GM12878 (cell line): Measurements from ENCODE around the gene ANXA9. TPM values are rescaled to one million over a fixed set of nuclear protein-coding genes. Genes with fewer than 3 reads are reported as not detected.

Experiments
- ATAC-seq: fragments of 200-7000 bp; cut with Tn5 transposase; 3 replicates; pipeline ENCODE4 v1.9.1; 2020; ENCODE audit warnings: mild to moderate bottlenecking, moderate library complexity
- BruUV-seq: library from RNA; stranded (reverse); fragments of 400-500 nt; replicated peaks from 2 replicates; lab custom pipeline; 2021; lab: Mats Ljungman, UMichigan
- CTCF ChIA-PET: fragments of 300-600 bp; sonication (Branson Sonifier 250); formaldehyde crosslinking; extraction: SDS; loops from one replicate; lab custom pipeline; 2021; ENCODE audit warnings: inconsistent platforms; lab: Yijun Ruan, JAX
- POLR2A ChIA-PET: fragments of 350-600 bp; formaldehyde crosslinking; extraction: SDS; loops from one replicate; lab custom pipeline; 2021; ENCODE audit warnings: inconsistent platforms; lab: Charles Lee
- RAD21 ChIA-PET: fragments of 300-600 bp; sonication (Branson Sonifier 250); formaldehyde crosslinking; loops from one replicate; lab custom pipeline; 2023; ENCODE audit warnings: antibody characterized with exemption; ENCODE audit not compliant: unreplicated experiment; lab: Charles Lee
- SMC1A ChIA-PET: fragments of 300-600 bp; sonication (Branson Sonifier 250); formaldehyde crosslinking; loops from one replicate; lab custom pipeline; 2023; ENCODE audit not compliant: unreplicated experiment, uncharacterized antibody; lab: Charles Lee
- DNase-seq: peaks from one replicate; pipeline ENCODE4 v3.0.0-alpha.2; 2011; ENCODE audit warnings: low read depth, low spot score
- FAIRE-seq: peaks from 3 replicates; lab custom pipeline; 2011; peaks lifted over from hg19 to GRCh38; lab: Jason Lieb, UNC
- H2AFZ ChIP-seq: 2 replicates; pipeline ENCODE4 v1.6.0; 2011; ENCODE audit warnings: low read depth, low read length, control low read depth; ENCODE audit not compliant: control insufficient read depth
- H3K27ac ChIP-seq: 2 replicates; pipeline ENCODE4 v1.5.1; 2011; ENCODE audit warnings: control low read depth; ENCODE audit not compliant: control insufficient read depth, insufficient read depth
- H3K27me3 ChIP-seq, 2 experiments: replicated peaks in 1 of 2; 2 replicates each; pipeline versions ENCODE4 v1.6.0 to v1.6.1; 2011; ENCODE audit warnings: low read length in 1 of 2; ENCODE audit not compliant: control insufficient read depth in 2 of 2, insufficient read depth in 2 of 2
- H3K36me3 ChIP-seq, 2 experiments: 2 replicates each; pipeline ENCODE4 v1.5.1; 2011; ENCODE audit warnings: low read length in 1 of 2; ENCODE audit not compliant: control insufficient read depth in 2 of 2, insufficient read depth in 2 of 2
- H3K4me1 ChIP-seq: 2 replicates; pipeline ENCODE4 v1.6.1; 2011; ENCODE audit warnings: mild to moderate bottlenecking, low read length, moderate library complexity, mixed read lengths; ENCODE audit not compliant: control insufficient read depth, insufficient read depth
- H3K4me2 ChIP-seq: 2 replicates; pipeline ENCODE4 v1.6.0; 2011; ENCODE audit warnings: control low read depth; ENCODE audit not compliant: control insufficient read depth, insufficient read depth
- H3K4me3 ChIP-seq: fragments of 200-600 bp; sonication (generic); 2 replicates; pipeline ENCODE4 v1.5.1; 2016
- H3K79me2 ChIP-seq: 2 replicates; pipeline ENCODE4 v1.6.0; 2011; ENCODE audit warnings: low read length; ENCODE audit not compliant: control insufficient read depth, insufficient read depth
- H3K9ac ChIP-seq: 2 replicates; pipeline ENCODE4 v1.8.0; 2011; ENCODE audit warnings: low read length, control low read depth, mixed read lengths; ENCODE audit not compliant: control insufficient read depth, insufficient read depth
- H3K9me3 ChIP-seq: replicated peaks from 3 replicates; pipeline ENCODE4 v1.5.1; 2011; ENCODE audit warnings: mild to moderate bottlenecking, low read length; ENCODE audit not compliant: control insufficient read depth, insufficient read depth
- H4K20me1 ChIP-seq: 2 replicates; pipeline ENCODE4 v1.6.0; 2011; ENCODE audit not compliant: control insufficient read depth, insufficient read depth
- ATF7 ChIP-seq: fragments of 450-650 bp; IDR thresholded peaks from 2 replicates; pipeline ENCODE4 v1.6.1; 2016; ENCODE audit warnings: low read depth, mild to moderate bottlenecking
- BHLHE40 ChIP-seq, 2 experiments: fragments of 450-650 bp in 1 of 2; IDR thresholded peaks; 2 replicates each; pipeline ENCODE4 v1.6.1; 2011 to 2017; ENCODE audit warnings: low read depth in 2 of 2, borderline replicate concordance in 1 of 2, improper control_type of control experiment in 1 of 2, low read length in 1 of 2, mild to moderate bottlenecking in 1 of 2
- CHD1 ChIP-seq: IDR thresholded peaks from 2 replicates; pipeline ENCODE4 v1.6.1; 2012; ENCODE audit warnings: low read depth, low read length, improper control_type of control experiment
- PAX5 ChIP-seq: IDR thresholded peaks from 2 replicates; pipeline ENCODE4 v1.6.1; 2011; ENCODE audit warnings: low read depth, low read length, borderline replicate concordance
- RAD51 ChIP-seq: fragments of 450-650 bp; IDR thresholded peaks from 2 replicates; pipeline ENCODE4 v1.6.1; 2016; ENCODE audit warnings: moderate library complexity, mild to moderate bottlenecking, inconsistent platforms
- RB1 ChIP-seq: fragments of 450-650 bp; formaldehyde crosslinking; IDR thresholded peaks from 2 replicates; pipeline ENCODE4 v1.6.1; 2017; ENCODE audit warnings: mild to moderate bottlenecking, borderline replicate concordance
- SUPT20H ChIP-seq: IDR thresholded peaks from 2 replicates; pipeline ENCODE4 v1.6.1; 2011; ENCODE audit warnings: low read depth, mild to moderate bottlenecking, low read length, moderate library complexity, borderline replicate concordance; ENCODE audit not compliant: control insufficient read depth
- TCF12 ChIP-seq: IDR thresholded peaks from 2 replicates; pipeline ENCODE4 v1.6.1; 2011; ENCODE audit warnings: low read depth, mild to moderate bottlenecking, low read length
- WGBS: methylation state at CpG from one replicate; pipeline ENCODE4 v1.1.6; 2016; ENCODE audit warnings: low lambda C conversion rate; ENCODE audit not compliant: insufficient replicate concordance, insufficient coverage; ENCODE audit errors: missing lambda C conversion rate; 5-methylcytosine and 5-hydroxymethylcytosine counted together
- in situ Hi-C: fragments of 300-500 bp; cut with MboI; formaldehyde crosslinking; loops from 9 replicates; pipeline ENCODE4 v1.14.3; 2018; ENCODE audit warnings: mixed read lengths
- intact Hi-C: fragments of 100-400 bp; cut with micrococcal nuclease; formaldehyde crosslinking; loops from one replicate; pipeline ENCODE4 v1.14.2; 2022; ENCODE audit not compliant: unreplicated experiment
- polyA plus RNA-seq, 11 experiments: library from polyadenylated mRNA; depleted of rRNA in 4 of 11; unstranded in 6 of 11; stranded (reverse) in 5 of 11; fragments of >200 nt; fragmentation: Nextera tagmentation in 4 of 11; fragmentation: Illumina TruSeq in 1 of 11; extraction: Ambion mirVana in 4 of 11; extraction: Trizol in 1 of 11; gene quantifications; 1 replicate in 1 of 11; 2 replicates in 10 of 11; pipeline versions ENCODE4 v1.2.1 to v1.2.3, GENCODE V29; 2011 to 2016; ENCODE audit warnings: inconsistent platforms in 2 of 11, missing spikeins in 2 of 11, low read depth in 1 of 11
- total RNA-seq, 4 experiments: library from RNA; depleted of rRNA in 3 of 4; stranded (reverse); fragments of >200 nt in 3 of 4; fragmentation: Illumina TruSeq in 1 of 4; extraction: Trizol in 1 of 4; gene quantifications; 2 replicates each; pipeline versions ENCODE4 v1.2.1 to v1.2.3, GENCODE V29; 2013 to 2021
- TF ChIP-seq, protein P1 (sequence below): fragments of 450-650 bp; IDR thresholded peaks from 2 replicates; pipeline ENCODE4 v1.6.1; 2016; ENCODE audit warnings: mild to moderate bottlenecking
- TF ChIP-seq, protein P2 (sequence below): IDR thresholded peaks from 2 replicates; pipeline ENCODE4 v1.6.1; 2012; ENCODE audit warnings: improper control_type of control experiment, low read depth, low read length; ENCODE audit not compliant: insufficient replicate concordance
- TF ChIP-seq, protein P3 (sequence below): fragments of 450-650 bp; IDR thresholded peaks from 2 replicates; pipeline ENCODE4 v1.6.1; 2014; ENCODE audit warnings: mild to moderate bottlenecking
- TF ChIP-seq, protein P4 (sequence below): fragments of 450-650 bp; IDR thresholded peaks from 2 replicates; pipeline ENCODE4 v1.6.1; 2018; ENCODE audit warnings: mild to moderate bottlenecking, low read depth, moderate library complexity; ENCODE audit not compliant: partially characterized antibody

ANXA9 gene
- total and polyA plus RNA-seq, 10 of the 15 experiments (the other 5 are each of a cell fraction or from before 2014, with no cell fraction given), result 0.04 to 0.43 (median 0.18) TPM; not detected in 4

DNA sequence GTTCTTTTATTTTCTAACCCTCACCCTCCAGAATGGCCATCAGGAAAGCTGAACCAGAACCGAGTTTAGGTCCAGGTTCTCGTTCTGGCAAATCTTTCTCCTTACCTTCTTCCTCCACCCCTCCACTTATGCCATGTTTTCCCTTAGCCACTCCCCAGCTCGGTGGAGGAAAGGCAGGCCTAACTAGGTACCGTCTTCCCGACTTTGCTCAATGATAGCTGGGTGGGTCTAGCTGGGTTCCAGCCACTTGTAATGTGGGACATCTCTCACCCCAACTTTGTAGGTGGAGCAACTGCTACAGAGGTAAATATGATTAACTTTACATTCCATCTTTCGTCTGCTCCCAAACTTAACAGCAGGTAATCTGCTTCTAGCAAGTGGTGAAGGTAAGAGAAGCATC is 54.9 kb downstream of the ANXA9 start (continued):
- TF ChIP-seq, protein P1, sequence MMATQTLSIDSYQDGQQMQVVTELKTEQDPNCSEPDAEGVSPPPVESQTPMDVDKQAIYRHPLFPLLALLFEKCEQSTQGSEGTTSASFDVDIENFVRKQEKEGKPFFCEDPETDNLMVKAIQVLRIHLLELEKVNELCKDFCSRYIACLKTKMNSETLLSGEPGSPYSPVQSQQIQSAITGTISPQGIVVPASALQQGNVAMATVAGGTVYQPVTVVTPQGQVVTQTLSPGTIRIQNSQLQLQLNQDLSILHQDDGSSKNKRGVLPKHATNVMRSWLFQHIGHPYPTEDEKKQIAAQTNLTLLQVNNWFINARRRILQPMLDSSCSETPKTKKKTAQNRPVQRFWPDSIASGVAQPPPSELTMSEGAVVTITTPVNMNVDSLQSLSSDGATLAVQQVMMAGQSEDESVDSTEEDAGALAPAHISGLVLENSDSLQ, result no peak
- TF ChIP-seq RAD51, result no peak
- no peak for TF ChIP-seq ATF7

DNA sequence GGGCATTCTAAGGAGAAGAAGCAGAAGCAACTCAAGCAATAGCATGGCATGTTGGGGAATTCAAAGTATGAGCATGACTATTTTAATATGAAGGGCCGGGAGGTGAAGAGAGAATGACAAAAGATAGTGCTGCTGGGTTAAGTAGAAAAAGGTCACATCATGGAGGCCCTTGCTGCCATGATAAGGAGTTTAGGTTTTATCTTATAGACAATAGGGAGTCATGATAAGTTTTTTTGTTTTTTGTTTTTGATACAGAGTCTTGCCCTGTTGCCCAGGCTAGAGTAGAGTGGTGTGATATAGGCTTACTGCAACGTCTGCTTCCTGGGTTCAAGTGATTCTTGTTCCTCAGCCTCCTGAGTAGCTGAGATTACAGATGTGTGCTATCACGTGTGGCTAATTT is 57.4 kb downstream of the ANXA9 start:
- ChIA-PET RAD21 (no interaction called here), CTCF (no interaction called here), POLR2A (interaction anchor here (1.1 kb wide), 1 partner anchor 8 kb away, joined by 3 read pairs; the partner anchor contains the start of gene C1orf56), SMC1A (interaction anchor here (1.0 kb wide), 1 partner anchor 14 kb away, joined by 3 read pairs; no protein-coding TSS in a partner anchor)
- Histone ChIP-seq H4K20me1 (no peaks in the 10 kb centered on the region), H3K9me3 (no peaks in the 10 kb centered on the region), H3K27ac (no peak overlapping the region), H3K4me2 (no peak overlapping the region), H3K4me1 (no peaks in the 10 kb centered on the region), H3K79me2 (no peaks in the 10 kb centered on the region), H2AFZ (no peak overlapping the region), H3K27me3 (no peaks in the 10 kb centered on the region), H3K36me3 (no peaks in the 10 kb centered on the region), H3K9ac (no peak overlapping the region), H3K4me3 (no peak overlapping the region)
- in situ Hi-C loops, result no loop called here
- 75% methylated on average over 3 of the region's 3 CpGs for WGBS
- no peak for FAIRE-seq
- intact Hi-C loops, result no loop called here
- no TSS peak for BruUV-seq
- no peak for DNase-seq
- no peak for ATAC-seq
- TF ChIP-seq, protein P2, sequence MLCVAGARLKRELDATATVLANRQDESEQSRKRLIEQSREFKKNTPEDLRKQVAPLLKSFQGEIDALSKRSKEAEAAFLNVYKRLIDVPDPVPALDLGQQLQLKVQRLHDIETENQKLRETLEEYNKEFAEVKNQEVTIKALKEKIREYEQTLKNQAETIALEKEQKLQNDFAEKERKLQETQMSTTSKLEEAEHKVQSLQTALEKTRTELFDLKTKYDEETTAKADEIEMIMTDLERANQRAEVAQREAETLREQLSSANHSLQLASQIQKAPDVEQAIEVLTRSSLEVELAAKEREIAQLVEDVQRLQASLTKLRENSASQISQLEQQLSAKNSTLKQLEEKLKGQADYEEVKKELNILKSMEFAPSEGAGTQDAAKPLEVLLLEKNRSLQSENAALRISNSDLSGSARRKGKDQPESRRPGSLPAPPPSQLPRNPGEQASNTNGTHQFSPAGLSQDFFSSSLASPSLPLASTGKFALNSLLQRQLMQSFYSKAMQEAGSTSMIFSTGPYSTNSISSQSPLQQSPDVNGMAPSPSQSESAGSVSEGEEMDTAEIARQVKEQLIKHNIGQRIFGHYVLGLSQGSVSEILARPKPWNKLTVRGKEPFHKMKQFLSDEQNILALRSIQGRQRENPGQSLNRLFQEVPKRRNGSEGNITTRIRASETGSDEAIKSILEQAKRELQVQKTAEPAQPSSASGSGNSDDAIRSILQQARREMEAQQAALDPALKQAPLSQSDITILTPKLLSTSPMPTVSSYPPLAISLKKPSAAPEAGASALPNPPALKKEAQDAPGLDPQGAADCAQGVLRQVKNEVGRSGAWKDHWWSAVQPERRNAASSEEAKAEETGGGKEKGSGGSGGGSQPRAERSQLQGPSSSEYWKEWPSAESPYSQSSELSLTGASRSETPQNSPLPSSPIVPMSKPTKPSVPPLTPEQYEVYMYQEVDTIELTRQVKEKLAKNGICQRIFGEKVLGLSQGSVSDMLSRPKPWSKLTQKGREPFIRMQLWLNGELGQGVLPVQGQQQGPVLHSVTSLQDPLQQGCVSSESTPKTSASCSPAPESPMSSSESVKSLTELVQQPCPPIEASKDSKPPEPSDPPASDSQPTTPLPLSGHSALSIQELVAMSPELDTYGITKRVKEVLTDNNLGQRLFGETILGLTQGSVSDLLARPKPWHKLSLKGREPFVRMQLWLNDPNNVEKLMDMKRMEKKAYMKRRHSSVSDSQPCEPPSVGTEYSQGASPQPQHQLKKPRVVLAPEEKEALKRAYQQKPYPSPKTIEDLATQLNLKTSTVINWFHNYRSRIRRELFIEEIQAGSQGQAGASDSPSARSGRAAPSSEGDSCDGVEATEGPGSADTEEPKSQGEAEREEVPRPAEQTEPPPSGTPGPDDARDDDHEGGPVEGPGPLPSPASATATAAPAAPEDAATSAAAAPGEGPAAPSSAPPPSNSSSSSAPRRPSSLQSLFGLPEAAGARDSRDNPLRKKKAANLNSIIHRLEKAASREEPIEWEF, result no peak
- TF ChIP-seq CHD1, result no peak
- no peak for TF ChIP-seq RB1
- TF ChIP-seq BHLHE40 (IDR thresholded peaks at IDR 0.05; ENCODE audit: borderline replicate concordance in 1 of 2, low read depth in 2 of 2, low read length in 1 of 2), result no peak
- TF ChIP-seq TCF12, result no peak
- TF ChIP-seq SUPT20H, result no peak
- TF ChIP-seq, protein P3, sequence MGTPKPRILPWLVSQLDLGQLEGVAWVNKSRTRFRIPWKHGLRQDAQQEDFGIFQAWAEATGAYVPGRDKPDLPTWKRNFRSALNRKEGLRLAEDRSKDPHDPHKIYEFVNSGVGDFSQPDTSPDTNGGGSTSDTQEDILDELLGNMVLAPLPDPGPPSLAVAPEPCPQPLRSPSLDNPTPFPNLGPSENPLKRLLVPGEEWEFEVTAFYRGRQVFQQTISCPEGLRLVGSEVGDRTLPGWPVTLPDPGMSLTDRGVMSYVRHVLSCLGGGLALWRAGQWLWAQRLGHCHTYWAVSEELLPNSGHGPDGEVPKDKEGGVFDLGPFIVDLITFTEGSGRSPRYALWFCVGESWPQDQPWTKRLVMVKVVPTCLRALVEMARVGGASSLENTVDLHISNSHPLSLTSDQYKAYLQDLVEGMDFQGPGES, result no peak
- no peak for TF ChIP-seq PAX5
- TF ChIP-seq, protein P4, sequence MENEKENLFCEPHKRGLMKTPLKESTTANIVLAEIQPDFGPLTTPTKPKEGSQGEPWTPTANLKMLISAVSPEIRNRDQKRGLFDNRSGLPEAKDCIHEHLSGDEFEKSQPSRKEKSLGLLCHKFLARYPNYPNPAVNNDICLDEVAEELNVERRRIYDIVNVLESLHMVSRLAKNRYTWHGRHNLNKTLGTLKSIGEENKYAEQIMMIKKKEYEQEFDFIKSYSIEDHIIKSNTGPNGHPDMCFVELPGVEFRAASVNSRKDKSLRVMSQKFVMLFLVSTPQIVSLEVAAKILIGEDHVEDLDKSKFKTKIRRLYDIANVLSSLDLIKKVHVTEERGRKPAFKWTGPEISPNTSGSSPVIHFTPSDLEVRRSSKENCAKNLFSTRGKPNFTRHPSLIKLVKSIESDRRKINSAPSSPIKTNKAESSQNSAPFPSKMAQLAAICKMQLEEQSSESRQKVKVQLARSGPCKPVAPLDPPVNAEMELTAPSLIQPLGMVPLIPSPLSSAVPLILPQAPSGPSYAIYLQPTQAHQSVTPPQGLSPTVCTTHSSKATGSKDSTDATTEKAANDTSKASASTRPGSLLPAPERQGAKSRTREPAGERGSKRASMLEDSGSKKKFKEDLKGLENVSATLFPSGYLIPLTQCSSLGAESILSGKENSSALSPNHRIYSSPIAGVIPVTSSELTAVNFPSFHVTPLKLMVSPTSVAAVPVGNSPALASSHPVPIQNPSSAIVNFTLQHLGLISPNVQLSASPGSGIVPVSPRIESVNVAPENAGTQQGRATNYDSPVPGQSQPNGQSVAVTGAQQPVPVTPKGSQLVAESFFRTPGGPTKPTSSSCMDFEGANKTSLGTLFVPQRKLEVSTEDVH, result no peak
